ENCODE results near the gene TLR5. TPM values are rescaled to one million over a fixed set of nuclear protein-coding genes. Genes with fewer than 3 reads are reported as not detected.
A peak's percentile ranks its signal among the peaks of the same experiment; 100 is the strongest.

Gene TLR5, protein sequence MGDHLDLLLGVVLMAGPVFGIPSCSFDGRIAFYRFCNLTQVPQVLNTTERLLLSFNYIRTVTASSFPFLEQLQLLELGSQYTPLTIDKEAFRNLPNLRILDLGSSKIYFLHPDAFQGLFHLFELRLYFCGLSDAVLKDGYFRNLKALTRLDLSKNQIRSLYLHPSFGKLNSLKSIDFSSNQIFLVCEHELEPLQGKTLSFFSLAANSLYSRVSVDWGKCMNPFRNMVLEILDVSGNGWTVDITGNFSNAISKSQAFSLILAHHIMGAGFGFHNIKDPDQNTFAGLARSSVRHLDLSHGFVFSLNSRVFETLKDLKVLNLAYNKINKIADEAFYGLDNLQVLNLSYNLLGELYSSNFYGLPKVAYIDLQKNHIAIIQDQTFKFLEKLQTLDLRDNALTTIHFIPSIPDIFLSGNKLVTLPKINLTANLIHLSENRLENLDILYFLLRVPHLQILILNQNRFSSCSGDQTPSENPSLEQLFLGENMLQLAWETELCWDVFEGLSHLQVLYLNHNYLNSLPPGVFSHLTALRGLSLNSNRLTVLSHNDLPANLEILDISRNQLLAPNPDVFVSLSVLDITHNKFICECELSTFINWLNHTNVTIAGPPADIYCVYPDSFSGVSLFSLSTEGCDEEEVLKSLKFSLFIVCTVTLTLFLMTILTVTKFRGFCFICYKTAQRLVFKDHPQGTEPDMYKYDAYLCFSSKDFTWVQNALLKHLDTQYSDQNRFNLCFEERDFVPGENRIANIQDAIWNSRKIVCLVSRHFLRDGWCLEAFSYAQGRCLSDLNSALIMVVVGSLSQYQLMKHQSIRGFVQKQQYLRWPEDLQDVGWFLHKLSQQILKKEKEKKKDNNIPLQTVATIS
- 6.6 TPM for total RNA-seq

DNA sequence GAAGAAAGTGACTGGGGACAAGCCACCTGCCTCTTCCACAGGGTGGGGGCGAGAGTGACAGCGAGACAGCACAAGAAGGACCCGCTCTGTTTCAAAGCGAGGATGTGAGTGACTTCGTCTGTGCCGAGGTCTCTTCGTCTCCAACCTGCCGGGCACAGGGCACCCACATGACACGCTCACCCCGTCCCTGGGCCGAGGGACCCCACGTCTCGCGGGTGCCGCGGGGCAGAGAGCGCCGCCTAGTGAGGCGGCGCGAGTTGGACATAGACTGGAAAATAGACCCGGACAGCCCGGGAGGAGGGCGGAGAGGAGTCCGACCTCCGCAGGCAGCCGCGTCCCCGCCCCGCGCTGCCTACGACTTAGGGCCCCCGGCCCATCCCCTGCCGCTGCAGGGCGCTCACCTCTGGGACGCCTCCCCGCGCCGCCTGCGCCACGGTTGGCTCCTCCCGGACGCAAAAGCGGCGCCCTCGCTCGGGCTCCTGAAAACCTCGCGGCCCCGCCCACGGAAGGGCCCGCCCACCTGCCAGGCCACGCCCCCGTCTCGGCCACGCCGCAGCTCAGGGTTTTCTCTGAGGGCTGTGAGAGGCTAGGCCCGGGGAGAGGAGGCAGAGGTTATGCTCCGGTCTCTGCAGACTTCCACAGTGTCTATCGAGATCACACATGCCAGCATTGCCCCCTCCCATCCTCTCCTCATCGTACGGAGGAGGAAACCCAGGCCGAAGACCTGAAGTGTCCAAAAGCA lies at the start of gene TLR5:
Gene TLR5, minus strand, starts transcription at position 454 of the 742 bp plus-strand sequence. CDS start 30,217 bp downstream, outside the sequence.
- Histone ChIP-seq H3K4me1 (ENCODE audit: insufficient read depth, low read length) (peaks cover 56% of the 10 kb centered on the region), H3K4me3 (ENCODE audit: low read length) (peak within 1 kb of the TSS; percentile 51), H3K9me3 (ENCODE audit: low read depth, low read length) (no peaks in the 10 kb centered on the region), H3K27me3 (ENCODE audit: insufficient read depth, low read length) (no peaks in the 10 kb centered on the region)

DNA sequence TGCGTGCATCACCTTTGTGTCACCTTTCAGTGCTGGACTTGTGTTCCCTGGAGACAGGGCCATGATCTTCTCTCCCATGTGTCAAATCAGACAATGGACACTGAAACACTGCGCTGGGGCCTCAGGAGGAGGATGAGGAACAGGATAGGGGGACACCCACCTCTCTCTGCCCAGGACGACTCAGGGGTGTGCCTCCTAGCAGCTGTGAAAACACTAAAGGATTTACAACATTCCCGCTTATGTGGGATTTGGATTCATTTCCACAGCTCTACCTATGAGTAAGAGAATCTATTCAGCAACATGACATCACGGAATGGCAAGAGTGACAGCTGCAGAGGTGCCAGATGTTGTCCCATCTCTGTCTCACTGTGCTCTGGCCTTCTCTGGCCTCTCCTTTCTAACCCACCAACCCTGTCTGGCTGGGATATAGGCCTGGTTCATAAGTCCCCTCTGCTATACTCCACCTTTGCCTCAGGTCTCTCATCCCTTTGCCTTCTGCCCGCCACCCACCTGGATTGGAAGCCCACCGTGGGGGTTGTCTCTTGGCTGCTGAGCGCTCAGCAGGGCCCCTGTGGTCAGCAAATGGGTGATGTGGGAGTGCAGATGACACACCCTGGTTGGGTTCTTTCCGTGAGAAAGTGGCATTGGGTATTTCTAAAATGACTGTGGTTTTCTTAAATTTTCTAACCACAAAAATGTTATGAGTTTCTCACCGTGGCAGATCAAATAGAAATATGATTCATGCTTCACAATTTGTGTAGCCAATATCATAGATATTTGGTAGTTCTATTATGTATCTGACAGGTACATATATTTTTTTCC lies 47.1 kb upstream of the TLR5 start:
- Histone ChIP-seq H3K27me3 (ENCODE audit: insufficient read depth, low read length) (no peaks in the 10 kb centered on the region), H3K4me3 (ENCODE audit: low read length) (no peak overlapping the region), H3K4me1 (ENCODE audit: insufficient read depth, low read length) (peaks cover 18% of the 10 kb centered on the region), H3K9me3 (ENCODE audit: low read depth, low read length) (no peaks in the 10 kb centered on the region)

DNA sequence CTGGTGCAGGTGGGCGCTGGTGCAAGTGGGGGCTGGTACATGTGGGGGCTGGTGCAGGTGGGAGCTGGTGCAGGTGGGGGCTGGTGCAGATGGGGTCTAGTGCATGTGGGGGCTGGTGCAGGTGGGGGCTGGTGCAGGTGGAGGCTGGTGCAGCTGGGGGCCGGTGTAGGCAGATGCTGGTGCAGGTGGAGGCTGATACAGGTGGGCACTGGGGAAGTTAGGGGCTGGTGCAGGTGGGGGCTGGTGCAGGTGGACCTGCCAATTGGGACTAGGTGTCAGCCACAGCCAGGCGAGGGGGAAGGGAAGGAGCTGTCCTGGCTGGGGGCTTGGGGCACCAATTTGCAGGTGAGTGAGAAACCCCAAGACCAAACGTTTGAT lies 46.5 kb upstream of the TLR5 start:
- Histone ChIP-seq H3K27me3 (ENCODE audit: insufficient read depth, low read length) (no peaks in the 10 kb centered on the region), H3K4me1 (ENCODE audit: insufficient read depth, low read length) (peaks cover 18% of the 10 kb centered on the region), H3K4me3 (ENCODE audit: low read length) (no peak overlapping the region), H3K9me3 (ENCODE audit: low read depth, low read length) (no peaks in the 10 kb centered on the region)

DNA sequence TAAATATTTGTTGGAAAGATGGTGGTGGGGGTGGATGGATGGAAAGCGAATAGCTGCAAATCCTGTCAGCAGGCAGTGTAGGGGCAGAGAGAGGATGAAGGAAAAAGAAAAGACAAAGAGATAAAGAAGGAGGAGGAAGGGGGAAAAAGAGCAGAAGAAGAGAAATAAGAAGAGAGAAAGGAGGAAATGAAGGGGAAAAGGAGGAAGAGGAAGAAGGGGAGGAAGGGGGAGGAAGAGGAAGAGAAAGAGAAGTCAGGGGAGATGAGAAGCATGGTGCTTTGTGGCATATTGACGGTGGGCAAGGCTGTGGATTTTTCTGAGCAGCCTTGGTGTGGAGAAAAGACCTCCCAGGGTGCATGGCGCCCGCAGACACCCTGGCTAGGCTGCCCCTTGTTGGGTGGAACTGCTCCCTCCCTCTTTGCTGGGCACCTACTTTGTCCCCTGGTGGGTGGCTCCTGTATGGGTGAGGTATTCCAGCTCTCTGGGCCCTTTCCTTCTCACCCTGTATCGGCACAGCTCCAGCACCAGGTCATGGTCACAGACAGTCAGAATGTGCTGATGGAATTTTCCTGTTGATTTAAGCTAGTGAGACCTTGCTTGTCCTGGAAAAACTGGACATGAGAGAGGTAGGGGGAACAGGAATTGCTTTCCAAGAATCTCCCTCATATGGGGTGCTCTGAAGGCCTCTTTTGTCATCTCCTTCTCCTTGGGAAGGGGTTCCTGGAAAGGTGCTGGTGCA lies 45.7 kb upstream of the TLR5 start:
- Histone ChIP-seq H3K4me3 (ENCODE audit: low read length) (no peak overlapping the region), H3K4me1 (ENCODE audit: insufficient read depth, low read length) (peaks cover 21% of the 10 kb centered on the region), H3K27me3 (ENCODE audit: insufficient read depth, low read length) (no peaks in the 10 kb centered on the region), H3K9me3 (ENCODE audit: low read depth, low read length) (no peaks in the 10 kb centered on the region)

DNA sequence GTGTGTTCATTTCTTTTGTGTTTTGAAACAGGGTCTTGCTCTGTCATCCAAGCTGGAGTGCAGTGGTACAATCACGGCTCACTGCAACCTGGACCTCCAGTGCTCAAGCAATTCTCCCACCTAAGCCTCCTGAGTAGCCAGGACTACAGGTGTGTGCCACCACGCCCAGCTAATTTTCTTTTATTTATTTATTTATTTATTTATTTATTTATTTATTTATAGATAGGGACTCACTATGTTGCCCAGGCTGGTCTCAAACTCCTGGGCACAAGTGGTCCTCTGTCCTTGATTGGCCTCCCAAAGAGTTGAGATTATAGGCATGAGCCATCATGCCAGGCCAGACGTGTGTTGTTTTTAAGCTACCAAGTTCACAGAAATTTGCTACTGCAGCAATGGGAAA lies 43.8 kb upstream of the TLR5 start:
- H3K9me3 ChIP-seq (ENCODE audit: low read depth, low read length), result no peaks in the 10 kb centered on the region

DNA sequence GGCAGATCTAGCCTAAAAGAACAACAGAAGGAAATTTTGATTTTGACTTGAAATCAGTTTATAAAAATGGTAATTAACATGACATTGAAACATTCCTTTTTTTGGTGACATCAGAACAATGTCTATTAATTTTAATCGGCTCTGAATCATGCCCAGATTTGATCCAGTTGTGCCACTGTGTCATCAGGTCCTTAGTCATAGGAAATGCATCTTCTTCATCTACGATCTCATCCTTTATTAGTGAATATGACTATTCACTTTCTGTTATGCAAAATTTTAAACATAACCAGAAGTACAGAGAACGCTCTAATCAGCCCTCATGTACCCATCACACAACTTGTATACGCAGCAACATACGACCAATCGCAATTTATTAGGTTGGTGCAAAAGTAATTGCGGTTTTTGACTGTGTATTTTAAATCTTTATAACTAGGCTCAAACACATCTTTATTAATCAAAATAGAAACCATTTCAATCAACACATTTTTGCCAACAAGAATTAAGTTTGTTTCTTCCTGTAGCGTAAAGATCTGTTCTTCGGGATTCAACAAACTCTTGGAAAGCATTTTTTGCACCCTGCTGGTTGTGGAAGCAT lies 40.3 kb upstream of the TLR5 start:
- H3K4me3 ChIP-seq (ENCODE audit: low read length), result no peak overlapping the region
- H3K27me3 ChIP-seq (ENCODE audit: insufficient read depth, low read length), result no peaks in the 10 kb centered on the region
- H3K4me1 ChIP-seq (ENCODE audit: insufficient read depth, low read length), result peaks cover 54% of the 10 kb centered on the region
- H3K9me3 ChIP-seq (ENCODE audit: low read depth, low read length), result no peaks in the 10 kb centered on the region

More for the DNA sequence above, 43.8 kb upstream of the TLR5 start:
- H3K4me1 ChIP-seq (ENCODE audit: insufficient read depth, low read length), result peaks cover 39% of the 10 kb centered on the region
- no peaks in the 10 kb centered on the region for H3K27me3 ChIP-seq (ENCODE audit: insufficient read depth, low read length)
- no peak overlapping the region for H3K4me3 ChIP-seq (ENCODE audit: low read length)

DNA sequence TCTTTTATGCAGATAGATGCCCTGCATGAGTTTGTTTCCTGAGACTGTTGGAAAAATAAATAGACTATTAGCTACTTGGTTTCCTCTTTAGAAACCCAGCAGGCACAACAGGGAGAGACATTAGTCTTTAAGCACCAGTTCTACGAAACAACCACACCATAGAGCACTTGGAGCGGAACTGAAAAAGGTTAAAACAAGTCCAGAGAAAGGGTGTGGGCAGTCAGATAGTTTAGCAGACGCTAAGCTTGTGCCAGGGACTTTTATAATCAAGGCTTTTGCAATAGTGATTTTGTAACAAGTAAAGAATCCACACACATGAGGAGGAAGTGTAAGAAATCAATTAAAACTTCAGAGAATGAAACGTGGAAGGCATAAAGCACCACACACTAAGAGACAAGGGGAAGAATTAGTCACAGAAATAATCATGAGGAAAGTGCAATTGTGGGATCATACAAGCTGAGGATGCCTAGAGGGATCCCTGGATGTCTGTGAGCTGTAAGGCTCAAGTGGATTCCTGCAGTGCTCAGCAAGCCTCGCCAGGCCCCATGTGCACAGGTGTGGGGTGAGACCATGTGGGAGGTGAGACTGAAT lies 37.8 kb upstream of the TLR5 start:
- Histone ChIP-seq H3K4me3 (ENCODE audit: low read length) (no peak overlapping the region), H3K4me1 (ENCODE audit: insufficient read depth, low read length) (peaks cover 78% of the 10 kb centered on the region), H3K27me3 (ENCODE audit: insufficient read depth, low read length) (no peaks in the 10 kb centered on the region), H3K9me3 (ENCODE audit: low read depth, low read length) (no peaks in the 10 kb centered on the region)

DNA sequence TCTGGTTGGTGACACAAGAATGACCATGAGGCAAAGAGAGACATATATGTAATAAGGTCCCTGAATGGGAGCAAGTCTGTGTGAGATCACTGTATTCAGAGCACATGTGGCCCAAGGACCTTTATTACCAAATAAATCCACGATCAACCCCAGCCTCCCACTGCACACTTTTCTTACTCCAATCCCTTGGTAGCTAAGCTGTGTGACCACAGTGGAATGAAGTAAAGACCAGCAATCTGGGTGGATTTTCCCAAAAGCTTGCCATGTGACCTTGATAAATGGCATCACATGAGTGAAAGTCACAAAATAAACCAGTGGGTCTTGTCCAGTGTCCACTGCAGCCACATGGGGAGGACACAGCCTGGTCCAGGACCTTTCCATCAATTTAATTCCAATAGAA lies 36.7 kb upstream of the TLR5 start:
- H3K4me3 ChIP-seq (ENCODE audit: low read length), result no peak overlapping the region
- no peaks in the 10 kb centered on the region for H3K9me3 ChIP-seq (ENCODE audit: low read depth, low read length)
- no peaks in the 10 kb centered on the region for H3K27me3 ChIP-seq (ENCODE audit: insufficient read depth, low read length)
- H3K4me1 ChIP-seq (ENCODE audit: insufficient read depth, low read length), result peaks cover 88% of the 10 kb centered on the region

DNA sequence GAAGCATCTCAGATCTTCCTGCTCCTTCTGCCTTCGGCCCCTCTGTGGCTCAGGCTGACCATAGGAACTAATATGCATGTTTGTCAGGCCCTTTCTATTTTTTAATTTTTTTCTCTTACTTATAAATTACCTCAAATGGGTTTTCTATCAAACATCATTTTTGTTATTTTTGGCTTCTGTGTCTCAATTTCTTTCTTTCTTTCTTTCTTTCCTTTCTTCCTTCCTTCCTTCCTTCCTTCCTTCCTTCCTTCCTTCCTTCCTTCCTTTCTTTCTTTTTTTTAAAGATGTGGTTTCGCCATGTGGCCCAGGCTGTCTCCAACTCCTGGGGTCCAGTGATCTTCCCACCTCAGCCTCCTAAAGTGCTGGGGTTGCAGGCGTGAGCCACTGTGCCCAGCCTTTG lies 36.2 kb upstream of the TLR5 start:
- Histone ChIP-seq H3K4me1 (ENCODE audit: insufficient read depth, low read length) (peaks cover 93% of the 10 kb centered on the region), H3K4me3 (ENCODE audit: low read length) (no peak overlapping the region), H3K27me3 (ENCODE audit: insufficient read depth, low read length) (no peaks in the 10 kb centered on the region), H3K9me3 (ENCODE audit: low read depth, low read length) (no peaks in the 10 kb centered on the region)

DNA sequence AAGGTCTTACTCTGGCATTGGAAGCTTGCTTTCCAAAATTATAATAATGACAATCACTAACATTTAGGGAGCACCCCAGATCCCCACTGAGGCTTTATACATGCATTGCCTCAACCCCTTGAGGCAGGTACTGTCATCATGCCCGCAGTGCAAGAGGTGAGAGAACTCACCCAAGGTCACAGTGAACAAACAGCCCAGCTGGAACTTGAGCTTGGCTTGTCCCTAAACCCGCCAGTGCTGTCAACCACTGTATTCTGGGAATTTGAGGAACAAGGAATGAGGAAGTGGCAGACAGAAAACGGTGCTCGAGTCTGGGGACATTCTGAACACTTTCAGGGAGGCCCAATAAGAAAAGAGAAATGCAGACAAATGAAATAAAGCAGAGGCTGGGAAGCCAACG lies 34.6 kb upstream of the TLR5 start:
- Histone ChIP-seq H3K27me3 (ENCODE audit: insufficient read depth, low read length) (no peaks in the 10 kb centered on the region), H3K4me3 (ENCODE audit: low read length) (no peak overlapping the region), H3K9me3 (ENCODE audit: low read depth, low read length) (no peaks in the 10 kb centered on the region), H3K4me1 (ENCODE audit: insufficient read depth, low read length) (peaks cover 82% of the 10 kb centered on the region)

DNA sequence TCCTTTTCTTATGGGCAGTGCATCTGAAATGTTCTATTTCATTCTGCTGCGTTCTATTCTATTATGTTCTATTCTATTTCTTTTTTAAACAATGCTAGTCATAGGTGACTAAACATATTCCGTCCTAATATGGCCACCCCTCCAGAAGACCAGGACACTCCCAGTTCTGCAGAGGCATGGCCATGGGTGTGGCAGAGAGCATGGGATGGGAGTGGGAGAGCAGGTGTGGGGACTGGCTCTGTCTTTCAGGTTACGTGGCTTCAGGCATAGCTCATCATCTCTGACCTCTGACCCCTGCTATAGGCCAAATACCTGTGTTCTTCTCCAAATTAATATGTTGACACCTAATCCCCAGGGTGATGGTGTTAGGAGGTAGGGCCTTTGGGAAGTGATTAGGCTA lies 33.4 kb upstream of the TLR5 start:
- H3K4me1 ChIP-seq (ENCODE audit: insufficient read depth, low read length), result peaks cover 71% of the 10 kb centered on the region
- no peaks in the 10 kb centered on the region for H3K9me3 ChIP-seq (ENCODE audit: low read depth, low read length)
- H3K27me3 ChIP-seq (ENCODE audit: insufficient read depth, low read length), result no peaks in the 10 kb centered on the region
- H3K4me3 ChIP-seq (ENCODE audit: low read length), result no peak overlapping the region

DNA sequence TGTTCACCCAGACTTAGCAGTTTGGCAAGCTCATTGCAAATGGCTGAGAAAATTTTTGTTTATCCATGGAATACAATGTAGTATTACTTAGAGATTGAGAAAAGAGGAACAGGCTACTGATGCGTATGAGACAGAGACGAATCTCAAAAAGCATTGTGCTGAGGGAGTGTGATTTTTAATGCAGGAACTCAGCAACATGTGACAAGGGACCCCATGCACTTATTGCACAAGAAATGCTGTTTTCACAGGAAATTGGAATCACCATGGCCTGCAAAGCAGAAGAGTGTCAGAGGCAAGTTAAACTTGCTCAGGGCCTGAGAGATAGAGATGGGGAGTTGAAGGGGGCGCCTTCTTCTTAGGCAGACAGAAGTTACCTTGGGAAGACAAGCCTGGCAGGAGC lies 32.6 kb upstream of the TLR5 start:
- no peak overlapping the region for H3K4me3 ChIP-seq (ENCODE audit: low read length)
- no peaks in the 10 kb centered on the region for H3K9me3 ChIP-seq (ENCODE audit: low read depth, low read length)
- no peaks in the 10 kb centered on the region for H3K27me3 ChIP-seq (ENCODE audit: insufficient read depth, low read length)
- H3K4me1 ChIP-seq (ENCODE audit: insufficient read depth, low read length), result peaks cover 64% of the 10 kb centered on the region

DNA sequence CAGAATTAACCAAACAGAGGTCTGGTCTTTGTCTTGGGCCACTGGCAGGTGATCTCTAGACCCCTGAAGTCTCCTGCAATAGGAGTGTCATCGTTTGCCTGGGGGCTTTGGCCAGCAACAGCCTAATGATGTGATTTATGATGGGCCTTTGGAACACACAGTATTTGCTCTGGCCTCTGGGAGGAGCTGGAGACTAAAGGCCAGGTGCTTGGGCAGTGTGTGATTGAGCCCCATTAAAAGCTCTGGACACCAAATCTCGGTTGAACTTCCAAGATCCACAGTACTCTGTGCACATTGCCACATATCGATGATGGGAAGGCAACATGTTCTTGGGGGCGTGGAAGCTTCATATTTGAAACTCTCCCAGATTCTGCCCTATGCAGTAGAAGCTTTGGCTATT lies 32.0 kb upstream of the TLR5 start:
- peaks cover 58% of the 10 kb centered on the region for H3K4me1 ChIP-seq (ENCODE audit: insufficient read depth, low read length)
- H3K4me3 ChIP-seq (ENCODE audit: low read length), result no peak overlapping the region
- H3K9me3 ChIP-seq (ENCODE audit: low read depth, low read length), result no peaks in the 10 kb centered on the region
- no peaks in the 10 kb centered on the region for H3K27me3 ChIP-seq (ENCODE audit: insufficient read depth, low read length)
